Neural progenitor cell (in vitro differentiated cells): Measurements from ENCODE around the gene PCNT. TPM values are rescaled to one million over a fixed set of nuclear protein-coding genes. Genes with fewer than 3 reads are reported as not detected.

Source experiments
- DNase-seq: peaks from one replicate; pipeline ENCODE4 v3.0.0-alpha.2; 2016; ENCODE audit warnings: low spot score
- H2AFZ ChIP-seq: fragments of 200-600 bp; sonication (generic); replicated peaks from 2 replicates; pipeline ENCODE4 v1.6.1; 2016; ENCODE audit warnings: antibody characterized with exemption
- H3F3A ChIP-seq: fragments of 200-600 bp; sonication (generic); 2 replicates; pipeline ENCODE4 v1.6.1; 2016; ENCODE audit warnings: antibody characterized with exemption, low read depth
- H3K27ac ChIP-seq: fragments of 200-600 bp; sonication (generic); 2 replicates; pipeline ENCODE4 v1.5.1; 2016; ENCODE audit warnings: mild to moderate bottlenecking
- H3K27me3 ChIP-seq: fragments of 200-600 bp; sonication (generic); 2 replicates; pipeline ENCODE4 v1.6.1; 2016; ENCODE audit warnings: mild to moderate bottlenecking, moderate library complexity
- H3K36me3 ChIP-seq: fragments of 200-600 bp; sonication (generic); 2 replicates; pipeline ENCODE4 v1.5.1; 2016
- H3K4me1 ChIP-seq: fragments of 200-600 bp; sonication (generic); 2 replicates; pipeline ENCODE4 v1.6.1; 2016; ENCODE audit warnings: mixed run types
- H3K4me2 ChIP-seq: fragments of 200-600 bp; sonication (generic); 2 replicates; pipeline ENCODE4 v1.6.1; 2016
- H3K4me3 ChIP-seq: fragments of 200-600 bp; sonication (generic); 2 replicates; pipeline ENCODE4 v1.5.1; 2016
- H3K79me2 ChIP-seq: fragments of 200-600 bp; sonication (generic); 2 replicates; pipeline ENCODE4 v1.6.1; 2016; ENCODE audit warnings: low read depth
- H3K9ac ChIP-seq: fragments of 200-600 bp; sonication (generic); 2 replicates; pipeline ENCODE4 v1.6.1; 2016
- H3K9me3 ChIP-seq: fragments of 200-600 bp; sonication (generic); 2 replicates; pipeline ENCODE4 v1.5.1; 2016; ENCODE audit warnings: low read depth
- H4K20me1 ChIP-seq: fragments of 200-600 bp; sonication (generic); 2 replicates; pipeline ENCODE4 v1.6.1; 2016; ENCODE audit warnings: low read depth
- H3K27ac Mint-ChIP-seq: 3 replicates; pipeline ENCODE4 v1.8.0; 2021; ENCODE audit warnings: mixed read lengths
- H3K27me3 Mint-ChIP-seq: 2 replicates; pipeline ENCODE4 v1.8.0; 2022; ENCODE audit warnings: low read depth, mild to moderate bottlenecking, inconsistent platforms, moderate library complexity, mixed read lengths; ENCODE audit not compliant: insufficient read depth
- H3K36me3 Mint-ChIP-seq: 3 replicates; pipeline ENCODE4 v1.8.0; 2021; ENCODE audit warnings: mixed read lengths
- H3K4me1 Mint-ChIP-seq: 3 replicates; pipeline ENCODE4 v1.8.0; 2021; ENCODE audit warnings: mixed read lengths
- H3K4me3 Mint-ChIP-seq: 3 replicates; pipeline ENCODE4 v1.8.0; 2021; ENCODE audit warnings: mild to moderate bottlenecking, moderate library complexity, mixed read lengths
- H3K9me3 Mint-ChIP-seq: 3 replicates; pipeline ENCODE4 v1.8.0; 2020; ENCODE audit warnings: mixed read lengths
- CTCF ChIP-seq: fragments of 200-600 bp; sonication (generic); IDR thresholded peaks from 2 replicates; pipeline ENCODE4 v1.5.1; 2017; ENCODE audit warnings: antibody characterized with exemption, mild to moderate bottlenecking
- EZH2 ChIP-seq: fragments of 200-600 bp; sonication (generic); IDR thresholded peaks from 2 replicates; pipeline ENCODE4 v1.6.1; 2017; ENCODE audit warnings: antibody characterized with exemption, mild to moderate bottlenecking, moderate library complexity
- EZH2phosphoT487 ChIP-seq: fragments of 200-600 bp; sonication (generic); IDR thresholded peaks from 2 replicates; pipeline ENCODE4 v1.6.1; 2017; ENCODE audit warnings: antibody characterized with exemption
- total RNA-seq: library from RNA; depleted of rRNA; stranded (reverse); fragments of >200 nt; gene quantifications from 2 replicates; pipeline ENCODE4 v1.2.3, GENCODE V29; 2015; ENCODE audit warnings: low replicate concordance

PCNT gene
- total RNA-seq, 1 donor from 2014 or later: 42.0 TPM

GRCh38 chr21:46422636-46423241 is 98.8 kb downstream of the PCNT start:
- Histone ChIP-seq H3K9me3 (no peaks in the 10 kb centered on the region), H3K9ac (no peak overlapping the region), H2AFZ (no peak overlapping the region), H4K20me1 (no peaks in the 10 kb centered on the region), H3F3A (peaks cover 3% of the 10 kb centered on the region), H3K4me1 (peaks cover 4% of the 10 kb centered on the region), H3K27me3 (no peaks in the 10 kb centered on the region), H3K27ac (no peak overlapping the region), H3K4me3 (no peak overlapping the region), H3K79me2 (no peaks in the 10 kb centered on the region), H3K4me2 (no peak overlapping the region), H3K36me3 (no peaks in the 10 kb centered on the region)
- H3K27me3 Mint-ChIP-seq: no peaks in the 10 kb centered on the region
- DNase-seq: no peak
- H3K9me3 Mint-ChIP-seq: no peaks in the 10 kb centered on the region
- H3K4me3 Mint-ChIP-seq: no peak overlapping the region
- H3K27ac Mint-ChIP-seq: no peak overlapping the region
- TF ChIP-seq EZH2phosphoT487: no peak
- no peak for TF ChIP-seq EZH2
- TF ChIP-seq CTCF: no peak
- peaks cover 10% of the 10 kb centered on the region for H3K4me1 Mint-ChIP-seq
- H3K36me3 Mint-ChIP-seq: peaks cover 16% of the 10 kb centered on the region

GRCh38 chr21:46423546-46424038 is 99.6 kb downstream of the PCNT start:
- Mint-ChIP-seq H3K27me3 (no peaks in the 10 kb centered on the region), H3K4me3 (no peak overlapping the region), H3K27ac (no peak overlapping the region), H3K4me1 (peaks cover 10% of the 10 kb centered on the region), H3K9me3 (no peaks in the 10 kb centered on the region), H3K36me3 (peaks cover 14% of the 10 kb centered on the region)
- H3K27ac ChIP-seq: no peak overlapping the region
- peaks cover 4% of the 10 kb centered on the region for H3K4me1 ChIP-seq
- H3F3A ChIP-seq: peaks cover 3% of the 10 kb centered on the region
- no peak overlapping the region for H2AFZ ChIP-seq
- H4K20me1 ChIP-seq: no peaks in the 10 kb centered on the region
- H3K27me3 ChIP-seq: no peaks in the 10 kb centered on the region
- H3K4me2 ChIP-seq: no peak overlapping the region
- H3K4me3 ChIP-seq: no peak overlapping the region
- no peak for TF ChIP-seq EZH2phosphoT487
- TF ChIP-seq CTCF: no peak
- no peak for TF ChIP-seq EZH2
- H3K79me2 ChIP-seq: no peaks in the 10 kb centered on the region
- peak; percentile 38 for DNase-seq
- no peak overlapping the region for H3K9ac ChIP-seq
- H3K9me3 ChIP-seq: no peaks in the 10 kb centered on the region
- H3K36me3 ChIP-seq: no peaks in the 10 kb centered on the region

- Histone ChIP-seq H3K9me3 (no peaks in the 10 kb centered on the region), H3K27me3 (no peaks in the 10 kb centered on the region), H3K27ac (no peak overlapping the region), H2AFZ (no peak overlapping the region), H3K4me1 (peaks cover 4% of the 10 kb centered on the region), H3K4me3 (no peak overlapping the region), H3K9ac (no peak overlapping the region), H3K36me3 (no peaks in the 10 kb centered on the region), H4K20me1 (no peaks in the 10 kb centered on the region), H3K4me2 (no peak overlapping the region), H3F3A (peaks cover 3% of the 10 kb centered on the region), H3K79me2 (no peaks in the 10 kb centered on the region)
- H3K9me3 Mint-ChIP-seq: no peaks in the 10 kb centered on the region
- no peak overlapping the region for H3K4me3 Mint-ChIP-seq
- TF ChIP-seq EZH2phosphoT487 (no peak), EZH2 (no peak), CTCF (no peak)
- H3K4me1 Mint-ChIP-seq: peaks cover 10% of the 10 kb centered on the region
- H3K27me3 Mint-ChIP-seq: no peaks in the 10 kb centered on the region
- H3K27ac Mint-ChIP-seq: no peak overlapping the region
- no peak for DNase-seq
- peaks cover 10% of the 10 kb centered on the region for H3K36me3 Mint-ChIP-seq
These were observed 100.2 kb downstream of the PCNT start for GRCh38 chr21:46424039-46424591.
